HL-60 (cell line): ENCODE data around the gene CFAP57.

Experiments
- DNase-seq, 2 experiments: peaks; one replicate each; pipeline ENCODE4 v3.0.0-alpha.2; 2010 to 2020; ENCODE audit warnings: low read depth in 1 of 2, low spot score in 1 of 2
- H3K27ac ChIP-seq: fragments of 250-450 bp; sonication (Bioruptor Pico); replicated peaks from 2 replicates; pipeline ENCODE4 v1.5.1; 2020; ENCODE audit warnings: mild to moderate bottlenecking, moderate library complexity
- H3K27me3 ChIP-seq: fragments of 250-450 bp; sonication (Bioruptor Pico); 2 replicates; pipeline ENCODE4 v1.5.1; 2021; ENCODE audit warnings: mild to moderate bottlenecking, moderate library complexity; ENCODE audit not compliant: insufficient read depth, poor library complexity, severe bottlenecking
- H3K4me3 ChIP-seq: replicated peaks from 2 replicates; pipeline ENCODE4 v1.5.1; 2011; ENCODE audit warnings: mild to moderate bottlenecking, control low read depth, low read length; ENCODE audit not compliant: insufficient read depth
- GABPA ChIP-seq: IDR thresholded peaks from 2 replicates; pipeline ENCODE4 v1.6.1; 2012; ENCODE audit warnings: low read depth
- POLR2AphosphoS5 ChIP-seq: IDR thresholded peaks from 2 replicates; pipeline ENCODE4 v1.6.1; 2012; ENCODE audit warnings: low read depth
- SPI1 ChIP-seq: IDR thresholded peaks from 2 replicates; pipeline ENCODE4 v1.6.1; 2012; ENCODE audit warnings: low read depth, mild to moderate bottlenecking, borderline replicate concordance
- TF ChIP-seq, protein P1 (sequence below): IDR thresholded peaks from one replicate; pipeline ENCODE4 v1.5.1; 2011; ENCODE audit warnings: low read length, control low read depth, inconsistent platforms; ENCODE audit not compliant: insufficient read depth
- TF ChIP-seq, protein P2 (sequence below): IDR thresholded peaks from 2 replicates; pipeline ENCODE4 v1.6.1; 2012; ENCODE audit warnings: low read depth; ENCODE audit not compliant: insufficient replicate concordance

Gene CFAP57

DNA sequence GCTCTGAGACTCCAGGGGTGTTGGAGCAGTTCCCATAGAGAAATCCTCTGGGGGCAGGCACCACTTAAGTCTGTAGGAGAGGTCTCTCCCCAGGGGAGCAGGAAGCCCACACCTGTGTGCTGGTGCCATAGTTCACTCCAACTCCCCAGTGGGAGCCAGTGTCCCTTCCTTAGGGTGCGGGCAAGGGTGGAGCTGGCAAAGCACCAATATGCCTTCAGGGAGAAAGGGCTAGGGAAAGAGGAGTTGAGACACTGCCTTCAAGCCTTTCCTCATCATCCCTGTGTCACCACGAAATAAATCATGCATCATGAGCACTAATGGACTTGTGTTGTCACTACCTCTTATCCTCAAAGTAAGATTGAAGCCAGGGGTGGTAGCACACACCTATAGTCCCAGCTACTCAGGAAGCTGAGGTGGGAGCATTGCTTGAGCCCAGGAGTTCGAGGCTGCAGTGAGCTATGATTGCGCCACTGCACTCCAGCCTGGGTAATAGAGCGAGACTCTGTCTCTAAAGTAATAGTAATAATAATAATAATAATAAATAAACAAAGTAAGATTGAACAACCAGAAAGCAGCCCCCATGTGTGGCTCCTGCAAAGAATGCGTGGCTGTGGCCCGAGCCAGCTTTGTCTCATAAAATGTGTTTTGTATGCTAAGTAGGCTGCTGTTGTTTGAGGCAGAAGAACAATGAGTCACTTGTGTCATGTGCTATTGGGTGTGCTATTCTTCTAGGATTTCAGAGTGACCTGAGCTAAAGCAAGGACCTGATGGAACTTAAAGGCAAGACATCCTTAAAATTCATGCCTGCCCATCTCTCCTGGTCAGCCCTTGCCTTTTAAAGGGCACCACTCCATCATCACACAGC lies 122.0 kb downstream of the CFAP57 start:
- Histone ChIP-seq H3K27ac (no peak overlapping the region), H3K4me3 (no peak overlapping the region), H3K27me3 (no peaks in the 10 kb centered on the region)
- DNase-seq, result no peak
- TF ChIP-seq, protein P1, sequence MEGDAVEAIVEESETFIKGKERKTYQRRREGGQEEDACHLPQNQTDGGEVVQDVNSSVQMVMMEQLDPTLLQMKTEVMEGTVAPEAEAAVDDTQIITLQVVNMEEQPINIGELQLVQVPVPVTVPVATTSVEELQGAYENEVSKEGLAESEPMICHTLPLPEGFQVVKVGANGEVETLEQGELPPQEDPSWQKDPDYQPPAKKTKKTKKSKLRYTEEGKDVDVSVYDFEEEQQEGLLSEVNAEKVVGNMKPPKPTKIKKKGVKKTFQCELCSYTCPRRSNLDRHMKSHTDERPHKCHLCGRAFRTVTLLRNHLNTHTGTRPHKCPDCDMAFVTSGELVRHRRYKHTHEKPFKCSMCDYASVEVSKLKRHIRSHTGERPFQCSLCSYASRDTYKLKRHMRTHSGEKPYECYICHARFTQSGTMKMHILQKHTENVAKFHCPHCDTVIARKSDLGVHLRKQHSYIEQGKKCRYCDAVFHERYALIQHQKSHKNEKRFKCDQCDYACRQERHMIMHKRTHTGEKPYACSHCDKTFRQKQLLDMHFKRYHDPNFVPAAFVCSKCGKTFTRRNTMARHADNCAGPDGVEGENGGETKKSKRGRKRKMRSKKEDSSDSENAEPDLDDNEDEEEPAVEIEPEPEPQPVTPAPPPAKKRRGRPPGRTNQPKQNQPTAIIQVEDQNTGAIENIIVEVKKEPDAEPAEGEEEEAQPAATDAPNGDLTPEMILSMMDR, result no peak
- TF ChIP-seq SPI1 (no peak), POLR2AphosphoS5 (no peak)

DNA sequence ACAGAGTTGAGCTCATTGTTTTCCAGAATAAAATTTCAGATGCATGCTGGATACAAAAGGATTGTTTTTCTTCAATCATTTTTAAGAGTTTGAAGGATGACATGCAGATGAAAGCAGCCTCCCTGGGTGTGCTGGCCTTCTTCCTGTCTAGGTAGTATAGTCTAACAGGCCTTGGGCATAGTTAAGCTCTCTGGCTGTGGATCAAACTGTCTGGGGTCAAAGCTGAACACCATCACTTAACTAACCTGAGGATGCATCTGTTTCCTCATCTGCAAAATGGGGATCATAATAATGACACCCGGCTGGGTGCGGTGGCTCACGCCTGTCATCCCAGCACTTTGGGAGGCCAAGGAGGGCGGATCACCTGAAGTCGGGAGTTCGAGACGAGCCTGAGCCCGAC lies 122.6 kb downstream of the CFAP57 start:
- Histone ChIP-seq H3K27ac (no peak overlapping the region), H3K4me3 (no peak overlapping the region), H3K27me3 (no peaks in the 10 kb centered on the region)
- no peak for DNase-seq
- TF ChIP-seq SPI1, result no peak
- TF ChIP-seq, protein P1, result no peak

DNA sequence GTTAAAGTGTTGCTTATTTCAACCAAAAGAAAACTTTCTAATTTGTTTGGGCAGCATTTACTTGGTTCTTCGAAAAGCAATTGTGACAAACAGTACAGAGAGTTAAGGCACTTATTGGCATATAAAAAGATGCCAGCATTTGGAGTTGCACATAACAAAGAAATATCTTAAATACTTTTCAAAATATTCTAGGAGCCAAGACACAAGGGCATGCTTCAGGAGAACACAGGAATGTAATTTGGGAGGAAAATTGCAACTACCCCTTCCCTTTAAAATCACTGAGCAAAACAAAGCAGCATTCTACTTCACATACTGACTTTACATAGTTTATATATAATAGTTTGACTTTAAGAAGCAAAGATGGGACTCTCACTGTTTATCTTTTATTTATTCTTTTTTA lies 124.1 kb downstream of the CFAP57 start:
- no peaks in the 10 kb centered on the region for H3K27me3 ChIP-seq
- no peak overlapping the region for H3K4me3 ChIP-seq
- DNase-seq, result no peak
- TF ChIP-seq GABPA (no peak), POLR2AphosphoS5 (no peak), SPI1 (no peak)
- TF ChIP-seq, protein P1, result no peak
- TF ChIP-seq, protein P2, sequence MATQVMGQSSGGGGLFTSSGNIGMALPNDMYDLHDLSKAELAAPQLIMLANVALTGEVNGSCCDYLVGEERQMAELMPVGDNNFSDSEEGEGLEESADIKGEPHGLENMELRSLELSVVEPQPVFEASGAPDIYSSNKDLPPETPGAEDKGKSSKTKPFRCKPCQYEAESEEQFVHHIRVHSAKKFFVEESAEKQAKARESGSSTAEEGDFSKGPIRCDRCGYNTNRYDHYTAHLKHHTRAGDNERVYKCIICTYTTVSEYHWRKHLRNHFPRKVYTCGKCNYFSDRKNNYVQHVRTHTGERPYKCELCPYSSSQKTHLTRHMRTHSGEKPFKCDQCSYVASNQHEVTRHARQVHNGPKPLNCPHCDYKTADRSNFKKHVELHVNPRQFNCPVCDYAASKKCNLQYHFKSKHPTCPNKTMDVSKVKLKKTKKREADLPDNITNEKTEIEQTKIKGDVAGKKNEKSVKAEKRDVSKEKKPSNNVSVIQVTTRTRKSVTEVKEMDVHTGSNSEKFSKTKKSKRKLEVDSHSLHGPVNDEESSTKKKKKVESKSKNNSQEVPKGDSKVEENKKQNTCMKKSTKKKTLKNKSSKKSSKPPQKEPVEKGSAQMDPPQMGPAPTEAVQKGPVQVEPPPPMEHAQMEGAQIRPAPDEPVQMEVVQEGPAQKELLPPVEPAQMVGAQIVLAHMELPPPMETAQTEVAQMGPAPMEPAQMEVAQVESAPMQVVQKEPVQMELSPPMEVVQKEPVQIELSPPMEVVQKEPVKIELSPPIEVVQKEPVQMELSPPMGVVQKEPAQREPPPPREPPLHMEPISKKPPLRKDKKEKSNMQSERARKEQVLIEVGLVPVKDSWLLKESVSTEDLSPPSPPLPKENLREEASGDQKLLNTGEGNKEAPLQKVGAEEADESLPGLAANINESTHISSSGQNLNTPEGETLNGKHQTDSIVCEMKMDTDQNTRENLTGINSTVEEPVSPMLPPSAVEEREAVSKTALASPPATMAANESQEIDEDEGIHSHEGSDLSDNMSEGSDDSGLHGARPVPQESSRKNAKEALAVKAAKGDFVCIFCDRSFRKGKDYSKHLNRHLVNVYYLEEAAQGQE, result no peak
- no peak overlapping the region for H3K27ac ChIP-seq

DNA sequence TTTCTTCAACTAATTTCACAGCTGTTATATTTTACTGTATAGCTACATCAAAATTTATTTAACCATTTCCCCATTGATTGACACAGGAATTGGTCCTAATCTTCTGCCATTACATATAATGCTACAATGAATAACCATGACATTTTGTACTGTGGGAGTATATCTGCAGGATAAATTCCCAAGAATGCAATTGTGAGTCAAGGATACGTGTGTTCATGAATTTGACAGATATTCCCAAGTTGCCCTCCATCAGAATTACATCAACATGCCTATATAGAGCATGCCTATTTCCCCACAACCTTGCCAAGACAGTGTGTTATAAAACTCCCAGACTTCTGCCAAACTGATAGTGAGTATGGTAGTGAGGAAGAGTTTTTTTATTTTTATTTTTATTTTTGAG lies 125.9 kb downstream of the CFAP57 start:
- no peak for DNase-seq
- no peak overlapping the region for H3K27ac ChIP-seq
- no peaks in the 10 kb centered on the region for H3K27me3 ChIP-seq
- no peak overlapping the region for H3K4me3 ChIP-seq
- TF ChIP-seq SPI1 (no peak), GABPA (no peak), POLR2AphosphoS5 (no peak)
- TF ChIP-seq, protein P2, result no peak
- TF ChIP-seq, protein P1, result no peak
